CD4-positive, alpha-beta T cell treated with Interleukin-17A for 4 hours (primary cell): ENCODE data around the gene PRKG1.
"Not testable (repeated sequence)": the region's sequence is repeated elsewhere in the genome, so short reads cannot be mapped to it uniquely, and the experiment has no call there.

Source experiments
- DNase-seq: peaks from one replicate; pipeline ENCODE4 v3.0.0-alpha.2; 2020; ENCODE audit warnings: mixed read lengths

PRKG1 gene

DNA sequence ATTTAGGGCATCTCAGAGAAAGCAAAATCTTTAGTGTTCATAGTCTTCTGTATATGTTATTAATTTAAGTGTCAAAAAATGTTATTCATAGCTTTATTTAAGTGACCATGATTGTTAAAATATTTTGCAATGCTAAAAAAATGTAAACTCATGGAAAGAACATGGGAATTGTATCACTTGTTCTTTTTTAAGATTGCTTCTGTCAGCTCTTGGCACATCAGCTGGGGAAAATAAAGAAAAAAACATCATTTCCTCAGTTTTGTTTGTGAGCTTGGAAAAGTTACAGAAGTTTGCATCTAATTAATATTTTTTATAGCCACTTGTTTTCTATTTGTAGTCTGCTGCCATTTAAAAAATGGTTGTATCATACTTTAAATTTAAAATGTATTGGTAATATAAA is 911.0 kb downstream of the PRKG1 start:
- DNase-seq = no peak

DNA sequence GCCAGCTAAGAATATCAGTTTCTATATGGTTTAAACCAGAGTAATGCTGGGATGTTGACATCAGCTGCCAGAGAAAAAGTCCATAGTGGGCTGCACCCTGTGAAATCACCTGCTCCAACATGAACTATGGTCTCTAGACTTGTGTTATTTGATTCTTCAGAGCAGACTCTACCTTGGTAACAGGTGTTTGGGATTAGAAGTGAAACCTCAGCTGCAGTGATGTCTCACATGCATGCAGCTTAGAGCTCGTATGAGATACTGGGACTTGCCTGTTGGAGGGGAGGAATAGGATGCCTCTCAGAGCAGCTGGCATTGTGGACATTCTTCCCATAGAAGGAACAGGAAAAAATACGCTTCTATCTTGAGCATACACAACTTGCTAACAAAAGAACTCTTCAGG is 912.2 kb downstream of the PRKG1 start:
- DNase-seq = no peak

DNA sequence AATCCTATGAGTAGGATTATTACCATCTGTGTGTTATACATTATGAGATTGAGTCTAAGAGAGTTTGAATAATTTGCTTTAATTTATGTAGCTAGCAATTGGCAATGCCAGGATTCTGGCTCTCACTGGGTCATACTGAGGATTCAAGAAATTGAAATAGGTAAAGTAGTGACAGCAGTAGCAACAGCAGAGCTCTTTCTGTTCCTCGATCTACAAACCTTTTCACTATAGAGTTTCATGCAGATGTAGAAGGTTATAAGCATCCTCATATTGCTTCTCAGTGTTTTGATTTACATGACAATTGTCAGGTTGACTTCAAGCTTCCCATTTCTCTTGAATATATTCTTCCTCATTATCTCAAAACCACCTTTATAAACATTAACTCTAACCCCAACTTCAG is 919.2 kb downstream of the PRKG1 start:
- DNase-seq = no peak

DNA sequence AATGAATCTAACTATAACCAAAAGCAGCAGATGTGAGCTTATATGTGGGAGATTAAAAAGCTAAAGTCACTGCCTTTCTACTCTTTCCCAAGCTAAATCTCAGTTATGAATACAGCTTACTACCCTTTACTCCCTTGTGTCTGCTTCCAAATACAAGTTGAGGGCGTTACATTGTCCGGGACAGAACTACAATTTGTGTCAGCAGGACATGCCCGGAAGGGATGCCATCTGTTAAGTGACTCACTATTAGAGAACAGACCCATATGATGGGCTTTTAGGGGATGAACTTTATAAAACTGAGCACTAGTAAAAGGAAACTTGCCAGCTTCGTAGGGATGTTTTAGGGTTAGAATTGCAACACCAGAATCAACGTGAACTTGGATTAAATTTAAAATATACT is 924.8 kb downstream of the PRKG1 start:
- DNase-seq = no peak

DNA sequence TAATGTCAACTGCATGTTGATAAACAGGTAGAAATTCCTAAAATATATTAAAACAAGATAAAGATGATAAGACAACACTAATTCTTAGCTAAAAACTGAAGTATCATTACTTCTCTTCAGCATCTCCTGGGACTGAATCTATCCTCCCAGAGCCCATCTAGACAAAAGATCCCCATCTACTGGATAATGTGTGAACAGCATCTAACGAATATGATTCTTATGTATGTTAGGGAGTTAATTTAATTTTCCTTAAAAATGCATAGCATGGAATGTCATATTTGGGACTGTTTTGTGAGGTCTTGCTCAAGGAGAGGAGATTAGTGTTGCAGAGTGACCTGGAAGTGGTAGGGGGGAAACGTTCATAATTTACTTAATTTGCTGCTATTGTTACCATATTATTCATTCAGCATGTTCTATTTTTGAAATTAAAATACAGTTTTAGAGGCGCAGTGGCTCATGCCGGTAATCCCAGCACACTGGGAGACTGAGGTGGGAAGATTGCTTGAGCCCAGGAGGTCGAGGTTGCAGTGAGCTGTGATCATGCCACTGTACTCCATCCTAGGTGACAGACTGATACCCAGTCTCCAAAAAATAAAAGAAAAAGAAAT is 930.2 kb downstream of the PRKG1 start:
- DNase-seq = no peak

DNA sequence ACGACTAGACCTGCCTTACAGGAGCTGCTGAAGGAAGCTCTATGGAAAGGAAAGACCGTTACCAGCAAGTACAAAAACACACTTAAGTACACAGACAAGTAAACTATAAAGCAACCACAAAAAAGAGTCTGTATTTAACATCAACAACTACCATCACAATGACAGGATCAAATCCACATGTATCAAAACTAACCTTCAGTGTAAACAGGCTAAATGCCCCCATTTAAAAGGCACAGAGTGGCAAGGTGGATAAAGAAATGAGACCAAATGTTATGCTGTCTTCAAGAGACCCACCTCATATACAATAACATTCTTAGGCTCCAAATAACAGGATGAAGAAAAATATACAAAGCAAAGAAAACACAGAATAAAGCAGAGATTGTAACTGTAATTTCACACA is 932.8 kb downstream of the PRKG1 start:
- DNase-seq = no peak

DNA sequence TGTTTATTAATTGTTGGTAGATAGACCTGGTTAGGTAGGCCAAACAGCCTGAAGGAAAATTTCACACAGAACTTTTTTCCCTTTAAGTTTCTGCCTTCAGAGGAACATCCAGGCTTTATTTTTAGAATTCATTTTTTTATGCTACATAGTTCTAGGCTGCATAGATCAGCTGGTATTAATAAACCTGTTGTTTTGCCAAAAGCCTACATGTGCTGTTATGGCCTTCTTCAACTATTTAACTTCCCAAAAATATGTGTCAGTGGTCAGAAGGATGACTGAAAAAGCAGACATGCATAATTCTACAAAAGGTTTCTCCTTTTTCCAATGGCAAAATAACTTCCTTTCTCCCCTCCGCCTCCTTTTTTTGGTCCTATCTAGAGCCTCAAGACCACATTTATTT is 936.8 kb downstream of the PRKG1 start:
- DNase-seq = no peak

DNA sequence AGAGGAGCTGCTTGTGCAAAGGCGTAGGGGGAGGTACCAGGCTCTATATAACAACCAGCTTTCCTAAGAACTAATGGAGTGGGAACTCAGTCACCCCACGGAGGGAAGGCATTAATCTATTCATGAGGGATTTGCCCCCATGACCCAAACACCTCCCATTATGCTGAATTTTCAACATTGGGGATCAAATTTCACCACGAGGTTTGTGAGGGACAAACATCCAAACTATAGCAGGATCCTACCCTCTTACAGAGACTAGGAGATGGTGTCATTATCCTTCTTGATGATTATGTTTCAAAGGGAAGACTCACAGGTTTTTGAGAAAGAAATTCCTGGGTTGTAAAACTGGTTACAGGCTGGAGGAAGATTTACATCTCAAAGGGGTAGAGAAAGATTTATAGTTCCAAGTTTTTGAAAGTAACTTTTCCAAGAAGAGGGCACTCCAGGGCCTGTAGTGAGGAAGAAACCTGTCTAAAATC is 944.8 kb downstream of the PRKG1 start:
- no peak for DNase-seq

DNA sequence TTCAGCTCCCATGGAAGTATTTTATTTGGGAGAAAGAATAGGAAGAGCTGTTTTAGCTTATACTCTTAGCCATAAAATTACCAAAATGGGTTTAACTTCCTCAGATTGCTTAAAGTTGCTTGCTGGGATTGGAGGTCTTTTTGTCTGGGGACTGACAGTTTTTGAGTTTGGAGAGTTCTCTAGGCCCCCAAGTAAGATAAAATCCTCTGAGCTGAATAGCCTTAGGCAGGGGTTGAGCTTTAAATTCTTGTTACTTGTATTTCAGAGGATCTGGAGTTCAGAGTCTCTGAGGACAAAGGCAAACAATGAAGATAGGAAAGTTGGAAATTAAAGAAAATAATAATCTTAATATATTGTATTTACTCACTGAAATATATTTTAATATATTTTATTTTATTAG is 945.4 kb downstream of the PRKG1 start:
- DNase-seq = no peak

DNA sequence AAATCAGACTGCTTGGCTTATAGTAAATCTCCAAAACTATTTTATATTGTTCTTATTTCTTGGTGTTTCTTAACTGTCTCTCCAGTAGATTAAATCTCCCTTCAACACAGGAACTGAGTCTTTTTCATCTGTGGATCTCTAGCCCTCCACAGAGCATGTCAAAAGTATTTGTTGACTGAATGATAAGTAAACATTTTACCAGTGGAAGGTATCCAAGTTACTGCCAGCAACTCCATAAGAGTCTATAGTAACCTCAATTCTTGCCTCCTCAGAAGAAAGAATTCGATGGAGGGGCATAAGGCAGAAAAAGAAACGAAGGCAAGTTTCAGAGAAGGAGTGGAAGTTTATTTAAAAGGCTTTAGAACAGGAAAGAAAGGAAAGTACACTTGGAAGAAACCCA is 945.9 kb downstream of the PRKG1 start:
- DNase-seq = no peak

DNA sequence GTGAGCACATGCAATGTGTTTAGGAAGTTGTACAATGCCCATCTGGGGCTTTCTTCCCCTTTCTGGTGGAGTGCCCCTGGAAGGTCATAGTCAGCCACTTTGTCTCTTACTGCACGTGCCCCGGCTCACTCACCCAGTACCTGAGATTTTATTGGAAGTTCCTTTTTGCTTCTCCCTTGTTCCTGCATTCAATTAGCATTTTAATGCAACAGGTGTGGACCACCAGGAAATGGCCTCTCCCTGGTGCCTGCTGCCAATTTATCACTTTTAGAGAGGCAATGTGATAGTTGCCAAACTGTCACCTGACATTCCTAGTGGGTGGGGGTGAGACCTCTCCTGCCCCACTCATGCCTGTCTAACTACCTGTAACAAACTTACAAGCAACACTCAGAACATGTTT is 946.4 kb downstream of the PRKG1 start:
- no peak for DNase-seq

DNA sequence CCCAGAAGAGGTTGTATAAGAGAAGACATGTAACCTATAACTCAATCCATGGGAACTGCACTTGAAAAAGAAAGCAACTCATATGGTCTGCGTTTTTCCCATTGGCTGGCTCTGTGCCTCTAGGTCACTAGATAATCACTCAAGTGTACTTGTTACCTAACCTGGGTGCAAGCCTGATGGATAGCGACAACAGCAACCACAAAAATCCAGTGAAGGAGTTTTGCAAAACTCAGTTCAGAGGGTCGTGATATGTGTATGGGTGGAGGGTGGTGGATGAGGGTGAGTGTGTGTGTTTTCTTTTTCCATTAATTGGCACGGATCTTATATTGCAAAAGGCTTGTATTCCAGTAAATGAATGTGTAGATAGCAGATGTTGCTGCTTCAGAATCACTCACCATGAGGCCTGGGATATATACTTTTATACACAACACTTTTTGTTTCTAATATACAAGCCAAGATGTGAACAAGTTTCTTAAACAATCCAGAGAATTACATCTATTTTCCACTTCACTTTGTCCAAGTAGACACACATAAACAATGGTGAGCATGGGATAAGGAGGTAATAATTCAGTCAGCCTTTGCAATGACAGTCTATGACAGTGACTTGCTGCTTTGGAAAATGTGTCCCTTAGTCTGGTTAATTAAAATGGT is 952.9 kb downstream of the PRKG1 start:
- no peak for DNase-seq

DNA sequence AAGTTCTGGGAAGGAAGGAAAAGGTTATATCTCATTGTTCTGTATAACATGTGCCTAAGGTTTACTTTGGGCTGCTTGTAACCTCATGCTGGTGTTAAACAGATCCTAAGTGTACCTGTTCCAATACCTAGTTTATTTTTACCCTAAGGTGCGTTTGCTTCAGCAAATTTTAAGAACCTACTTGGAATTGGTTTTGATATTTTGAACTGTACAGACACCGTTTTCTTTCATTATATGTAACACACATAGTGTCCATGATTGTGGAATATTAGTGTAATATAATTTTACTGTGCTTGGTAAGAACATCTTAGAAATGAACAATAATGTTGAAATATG is 954.2 kb downstream of the PRKG1 start:
- no peak for DNase-seq

DNA sequence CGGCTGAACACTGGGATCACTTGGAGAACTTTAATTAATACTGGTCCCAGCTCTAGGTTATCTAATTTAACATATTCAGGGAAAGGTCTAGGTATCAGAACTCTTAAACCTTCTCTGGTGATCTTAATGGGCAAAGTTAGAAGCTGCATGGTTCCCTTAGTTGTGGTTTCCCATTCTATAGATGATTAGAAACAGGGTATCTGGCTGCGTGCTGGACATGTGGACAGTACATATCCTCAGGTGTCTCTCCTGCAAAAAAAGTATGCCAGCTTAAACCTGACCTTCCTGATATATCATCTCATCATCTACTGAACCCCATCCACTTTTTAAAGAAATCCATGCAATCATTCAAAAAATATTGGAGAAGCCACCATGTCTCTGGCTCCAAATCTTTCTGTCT is 955.3 kb downstream of the PRKG1 start:
- DNase-seq = no peak

DNA sequence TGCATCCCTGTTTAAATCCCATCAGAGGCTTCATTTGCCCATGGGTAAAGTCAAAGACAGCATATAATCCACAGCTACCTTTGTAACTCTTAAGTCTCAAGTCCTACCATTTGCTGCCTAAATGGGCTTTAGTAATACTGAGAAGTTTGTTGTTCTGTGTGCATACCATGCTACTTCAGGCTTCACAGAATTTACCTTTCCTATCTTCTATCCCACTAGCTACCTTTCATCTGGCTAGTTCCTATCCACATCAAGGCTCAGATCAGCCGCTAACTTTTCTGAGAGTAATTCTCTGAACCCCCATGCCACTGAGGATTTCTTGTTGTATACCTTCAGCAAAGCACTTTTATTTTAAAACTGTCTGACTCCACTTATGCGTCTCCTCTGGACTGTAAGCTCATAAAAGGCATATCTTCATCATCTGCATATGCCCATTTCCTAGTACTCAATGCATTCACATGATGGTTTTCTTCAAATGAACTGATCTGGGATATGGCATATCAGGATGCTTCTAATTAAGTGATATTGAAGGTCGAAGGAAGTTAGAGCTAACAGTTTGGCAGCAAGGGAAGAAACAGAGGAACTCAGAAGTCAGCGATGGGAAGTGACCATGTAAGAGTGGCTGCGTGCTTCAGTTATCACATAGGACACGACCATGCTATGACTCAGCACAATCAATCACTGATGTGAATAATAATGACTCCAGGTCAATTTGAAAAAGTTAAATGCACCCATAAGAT is 955.9 kb downstream of the PRKG1 start:
- DNase-seq = no peak

DNA sequence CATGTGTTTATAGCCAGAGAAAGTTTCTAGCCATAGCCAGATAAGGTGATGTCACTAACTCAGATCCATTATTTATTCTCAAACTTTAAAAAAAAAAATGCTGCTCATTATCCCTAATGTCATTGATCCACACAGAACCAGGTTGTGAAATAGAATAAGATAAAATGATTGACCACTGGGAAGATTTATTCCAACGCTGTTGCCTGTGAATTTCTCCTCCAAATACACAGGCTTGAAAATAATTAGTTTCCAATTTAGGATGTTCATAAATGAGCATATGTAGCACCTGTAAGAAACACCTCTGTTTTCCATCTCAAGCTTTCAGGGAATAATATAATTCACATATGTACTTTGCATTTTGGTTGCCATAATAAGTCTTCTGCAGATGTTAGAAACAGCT is 956.7 kb downstream of the PRKG1 start:
- no peak for DNase-seq

DNA sequence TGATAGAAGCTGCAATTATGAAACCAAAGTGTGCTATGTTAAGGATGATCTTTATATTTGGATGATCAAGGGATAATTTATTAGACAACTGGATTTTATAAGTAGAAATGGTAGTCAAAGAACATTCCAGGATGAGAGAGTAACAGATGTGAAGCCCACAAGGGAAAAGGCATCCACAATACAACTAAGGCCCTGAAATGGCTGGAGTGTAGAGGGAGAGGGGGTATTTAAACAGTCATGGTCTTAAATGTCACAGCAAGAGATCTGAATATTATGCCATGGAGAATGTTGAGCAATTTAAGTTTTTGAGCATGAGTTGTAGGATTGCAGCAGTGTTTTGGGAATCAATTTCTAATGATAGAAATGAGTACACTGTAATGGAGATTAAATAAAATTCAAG is 957.5 kb downstream of the PRKG1 start:
- no peak for DNase-seq

DNA sequence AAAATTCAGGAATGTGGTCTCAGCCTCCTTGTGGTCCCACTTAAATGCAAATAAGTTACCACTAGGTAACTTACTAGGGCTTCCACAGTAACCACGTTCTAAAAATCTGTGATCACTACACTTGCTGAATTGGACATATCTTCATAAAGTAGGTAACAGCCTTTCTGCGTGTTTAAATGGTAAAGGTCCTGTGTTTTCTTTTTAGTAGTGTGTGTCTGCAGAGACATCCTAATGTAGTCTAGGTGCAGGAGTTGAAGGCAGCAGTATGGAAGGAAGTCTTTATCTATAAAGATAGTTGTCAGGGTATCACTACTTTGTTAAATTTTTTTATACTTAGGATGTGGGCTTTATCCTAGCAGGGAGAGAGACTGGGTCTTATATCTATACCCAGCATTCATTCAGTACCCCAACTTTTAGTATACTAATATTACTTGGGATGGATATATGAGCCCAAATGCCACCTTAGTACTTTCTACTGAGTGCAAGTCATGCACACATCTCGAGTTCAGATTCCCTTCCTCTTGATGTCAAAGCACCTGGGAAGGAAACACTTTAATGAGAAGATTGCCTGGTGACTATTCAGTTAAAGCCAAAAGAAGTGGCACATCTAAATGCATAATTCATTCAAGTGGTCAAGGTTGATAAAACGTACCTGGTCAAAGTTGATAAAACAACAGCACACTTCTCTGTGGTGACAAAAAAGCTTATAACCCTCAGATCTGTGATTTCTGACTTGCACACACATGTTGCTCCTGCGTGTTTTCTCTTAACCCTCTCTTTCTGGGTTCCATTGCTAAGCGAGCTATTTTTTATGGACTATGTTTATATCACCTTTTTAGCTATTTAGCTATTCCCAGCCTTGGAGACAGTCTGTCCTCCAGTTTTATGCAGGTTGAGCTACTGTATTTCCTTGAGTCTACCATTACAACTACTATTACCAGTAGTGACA is 958.7 kb downstream of the PRKG1 start:
- DNase-seq = no peak

DNA sequence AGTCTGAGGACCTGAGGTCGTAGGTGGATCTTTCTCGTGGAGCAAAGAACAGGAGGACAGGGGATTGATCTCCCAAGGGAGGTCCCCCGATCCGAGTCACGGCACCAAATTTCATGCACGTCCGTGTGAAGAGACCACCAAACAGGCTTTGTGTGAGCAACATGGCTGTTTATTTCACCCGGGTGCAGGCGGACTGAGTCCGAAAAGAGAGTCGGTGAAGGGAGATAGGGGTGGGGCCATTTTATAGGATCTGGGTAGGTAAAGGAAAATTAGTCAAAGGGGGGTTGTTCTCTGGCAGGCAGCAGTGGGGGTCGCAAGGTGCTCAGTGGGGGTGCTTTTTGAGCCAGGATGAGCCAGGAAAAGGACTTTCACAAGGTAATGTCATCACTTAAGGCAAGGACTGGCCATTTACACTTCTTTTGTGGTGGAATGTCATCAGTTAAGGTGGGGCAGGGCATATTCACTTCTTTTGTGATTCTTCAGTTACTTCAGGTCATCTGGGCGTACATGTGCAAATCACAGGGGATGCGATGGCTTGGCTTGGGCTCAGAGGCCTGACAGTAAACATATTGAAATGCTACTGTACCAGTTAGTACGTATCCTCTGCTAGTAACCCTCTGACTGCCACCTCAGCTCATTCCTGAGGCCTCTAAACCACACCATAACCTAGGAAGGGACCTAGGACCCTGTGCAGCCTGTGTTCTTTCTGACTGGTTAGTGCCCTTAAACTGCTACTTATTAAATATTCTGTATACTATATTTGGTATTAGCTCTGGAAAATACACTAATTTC is 964.9 kb downstream of the PRKG1 start:
- not testable (repeated sequence) for DNase-seq

DNA sequence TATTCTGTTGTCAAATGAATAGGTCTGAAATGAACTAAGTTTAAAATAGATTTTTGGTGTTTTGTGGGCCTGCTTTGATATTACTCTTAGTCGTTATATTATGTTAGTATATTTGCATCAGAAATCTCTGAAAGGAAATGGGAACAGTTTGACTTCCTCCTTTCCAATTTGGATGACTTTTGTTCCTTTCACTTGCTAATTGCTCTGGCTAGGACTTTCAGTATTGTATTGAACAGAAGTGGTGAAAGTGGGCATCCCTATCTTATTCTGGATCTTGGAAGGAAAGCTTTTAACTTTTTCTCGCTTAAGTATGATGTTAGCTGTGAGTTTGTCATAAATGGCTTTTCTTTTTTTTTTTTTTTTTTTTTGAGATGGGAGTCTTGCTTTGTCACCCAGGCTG is 966.2 kb downstream of the PRKG1 start:
- no peak for DNase-seq

DNA sequence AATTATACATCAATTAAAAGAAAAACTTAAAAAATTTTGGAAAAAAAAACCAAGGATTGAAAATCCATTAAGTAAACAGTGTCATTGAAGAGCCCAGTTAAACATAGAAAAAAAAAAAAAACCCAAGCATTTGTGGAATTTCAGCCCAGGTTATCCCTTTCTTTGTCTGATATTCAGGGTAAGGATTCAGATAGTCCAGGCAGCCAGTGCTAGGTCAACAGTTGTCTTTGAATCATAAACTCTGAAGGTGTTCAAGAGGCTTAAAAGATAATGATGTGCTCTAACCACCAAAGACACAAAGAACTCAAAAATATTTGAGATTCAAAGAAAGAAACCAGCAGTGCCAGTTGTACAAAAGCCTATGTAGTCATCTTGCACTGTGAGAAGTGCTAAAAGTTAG is 969.5 kb downstream of the PRKG1 start:
- DNase-seq = no peak

DNA sequence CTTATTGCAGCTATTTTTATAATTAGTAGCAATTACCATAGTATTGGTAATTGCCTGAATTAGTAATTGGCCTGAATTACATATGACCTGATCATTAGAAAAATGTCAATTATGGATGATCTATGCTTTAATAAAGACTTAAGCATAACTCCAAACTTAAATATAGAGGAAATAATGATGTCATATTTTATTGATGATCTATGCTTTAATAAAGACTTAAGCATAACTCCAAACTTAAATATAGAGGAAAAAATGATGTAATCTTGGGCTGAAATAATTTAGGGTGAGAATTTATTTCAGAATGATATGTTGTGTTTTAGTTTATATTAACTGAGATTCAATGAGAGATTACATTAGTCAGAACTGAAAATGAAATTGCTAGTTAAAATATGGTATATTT is 973.8 kb downstream of the PRKG1 start:
- DNase-seq = no peak
